Thyroid gland (tissue), 4 donors: ENCODE data around the gene GALNT8.

ENCODE experiments used
- POLR2A ChIP-seq, 2 donors: fragments of 450-650 bp; IDR thresholded peaks; one replicate each; pipeline ENCODE4 v1.6.1; 2017; ENCODE audit warnings: antibody characterized with exemption in 2 of 2, mild to moderate bottlenecking in 2 of 2, moderate library complexity in 1 of 2
- TF ChIP-seq, protein P1 (sequence below), 6 experiments: fragments of 200-600 bp in 3 of 6; fragments of 450-650 bp in 3 of 6; sonication (generic) in 3 of 6; IDR thresholded peaks; one replicate each; pipeline ENCODE4 v1.5.1; 2016 to 2019; ENCODE audit warnings: antibody characterized with exemption in 6 of 6, mild to moderate bottlenecking in 2 of 6, inconsistent platforms in 1 of 6, moderate library complexity in 1 of 6

DNA sequence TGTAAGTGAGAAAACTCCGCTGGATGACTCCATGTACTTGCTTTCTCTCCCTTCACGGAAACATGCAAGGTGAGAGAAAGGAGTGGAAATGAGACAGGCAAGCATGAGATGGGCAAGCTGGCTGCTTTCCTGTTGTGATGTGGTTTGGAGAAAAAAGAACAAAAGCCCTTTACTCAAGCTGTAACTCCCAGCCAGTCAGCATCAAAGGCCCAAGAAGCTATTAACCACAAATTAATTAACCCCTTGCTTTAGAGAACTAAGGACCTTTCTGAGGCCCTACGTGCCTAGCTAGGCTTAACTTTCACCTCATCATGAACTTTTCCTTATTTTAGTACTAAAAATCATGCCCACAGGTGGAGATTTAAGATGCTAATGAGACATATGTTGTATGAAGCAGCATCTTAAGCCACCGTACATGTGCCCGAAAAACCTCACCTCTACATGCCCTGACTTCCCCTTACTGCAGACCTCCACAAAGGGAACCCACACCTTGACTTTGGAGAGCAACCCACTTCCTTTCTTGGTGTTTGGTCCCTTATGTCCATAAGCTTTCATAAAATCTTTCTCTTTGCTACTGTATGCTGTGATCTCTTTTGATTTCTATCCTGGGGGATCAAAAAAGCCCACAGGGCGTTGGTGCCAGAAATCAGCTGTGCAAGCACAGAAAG, 87.0 kb downstream of the GALNT8 start:
- TF ChIP-seq, protein P1, sequence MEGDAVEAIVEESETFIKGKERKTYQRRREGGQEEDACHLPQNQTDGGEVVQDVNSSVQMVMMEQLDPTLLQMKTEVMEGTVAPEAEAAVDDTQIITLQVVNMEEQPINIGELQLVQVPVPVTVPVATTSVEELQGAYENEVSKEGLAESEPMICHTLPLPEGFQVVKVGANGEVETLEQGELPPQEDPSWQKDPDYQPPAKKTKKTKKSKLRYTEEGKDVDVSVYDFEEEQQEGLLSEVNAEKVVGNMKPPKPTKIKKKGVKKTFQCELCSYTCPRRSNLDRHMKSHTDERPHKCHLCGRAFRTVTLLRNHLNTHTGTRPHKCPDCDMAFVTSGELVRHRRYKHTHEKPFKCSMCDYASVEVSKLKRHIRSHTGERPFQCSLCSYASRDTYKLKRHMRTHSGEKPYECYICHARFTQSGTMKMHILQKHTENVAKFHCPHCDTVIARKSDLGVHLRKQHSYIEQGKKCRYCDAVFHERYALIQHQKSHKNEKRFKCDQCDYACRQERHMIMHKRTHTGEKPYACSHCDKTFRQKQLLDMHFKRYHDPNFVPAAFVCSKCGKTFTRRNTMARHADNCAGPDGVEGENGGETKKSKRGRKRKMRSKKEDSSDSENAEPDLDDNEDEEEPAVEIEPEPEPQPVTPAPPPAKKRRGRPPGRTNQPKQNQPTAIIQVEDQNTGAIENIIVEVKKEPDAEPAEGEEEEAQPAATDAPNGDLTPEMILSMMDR (IDR thresholded peaks at IDR 0.05) = no peak
- TF ChIP-seq POLR2A (IDR thresholded peaks at IDR 0.05) = no peak
